OCI-LY7 (cell line): ENCODE measurements around the gene CCDC127. TPM values are rescaled to one million over a fixed set of nuclear protein-coding genes. Genes with fewer than 3 reads are reported as not detected.

ENCODE experiments used
- BruUV-seq: library from RNA; stranded (reverse); fragments of 400-500 nt; replicated peaks from 2 replicates; lab custom pipeline; 2021; lab: Mats Ljungman, UMichigan
- CTCF ChIA-PET: fragments of 300-600 bp; sonication (Branson Sonifier 250); formaldehyde crosslinking; loops from one replicate; lab custom pipeline; 2022; ENCODE audit warnings: antibody characterized with exemption; ENCODE audit not compliant: unreplicated experiment; lab: Charles Lee
- POLR2A ChIA-PET: fragments of 300-600 bp; sonication (Branson Sonifier 250); formaldehyde crosslinking; loops from one replicate; lab custom pipeline; 2022; ENCODE audit warnings: antibody characterized with exemption; lab: Charles Lee
- DNase-seq: peaks from one replicate; pipeline ENCODE4 v3.0.0-alpha.2; 2015; ENCODE audit warnings: low spot score
- H2AFZ ChIP-seq: fragments of 200-600 bp; sonication (generic), shearing (Covaris generic); 2 replicates; pipeline ENCODE4 v1.6.1; 2014; ENCODE audit warnings: mild to moderate bottlenecking, antibody characterized with exemption, low read length, moderate library complexity
- H3K27ac ChIP-seq: fragments of 200-600 bp; sonication (generic); 2 replicates; pipeline ENCODE4 v1.5.1; 2014; ENCODE audit warnings: mixed run types, low read depth, mild to moderate bottlenecking, moderate library complexity, low read length, inconsistent platforms; ENCODE audit not compliant: poor library complexity, severe bottlenecking
- H3K36me3 ChIP-seq: fragments of 200-600 bp; sonication (generic); 2 replicates; pipeline ENCODE4 v1.6.1; 2014; ENCODE audit warnings: mild to moderate bottlenecking, antibody characterized with exemption, low read length, moderate library complexity, mixed read lengths; ENCODE audit not compliant: insufficient read depth
- H3K4me1 ChIP-seq: fragments of 200-600 bp; sonication (generic); 2 replicates; pipeline ENCODE4 v1.5.1; 2014; ENCODE audit warnings: mild to moderate bottlenecking, low read length; ENCODE audit not compliant: insufficient read depth, poor library complexity, severe bottlenecking
- H3K4me2 ChIP-seq: fragments of 200-600 bp; sonication (generic); 2 replicates; pipeline ENCODE4 v1.6.1; 2014; ENCODE audit warnings: mild to moderate bottlenecking, low read length
- H3K4me3 ChIP-seq: fragments of 200-600 bp; sonication (generic); 2 replicates; pipeline ENCODE4 v1.5.1; 2014; ENCODE audit warnings: mild to moderate bottlenecking, low read depth, low read length; ENCODE audit not compliant: poor library complexity, severe bottlenecking
- H3K79me2 ChIP-seq: fragments of 200-600 bp; sonication (generic); 2 replicates; pipeline ENCODE4 v1.6.1; 2016; ENCODE audit warnings: low read depth, mild to moderate bottlenecking, low read length, moderate library complexity, mixed read lengths; ENCODE audit not compliant: insufficient read depth
- H3K9me2 ChIP-seq: fragments of 200-600 bp; sonication (generic); 2 replicates; pipeline ENCODE4 v1.6.1; 2016; ENCODE audit warnings: mild to moderate bottlenecking, low read length, mixed read lengths; ENCODE audit not compliant: insufficient read depth
- H3K9me3 ChIP-seq: fragments of 200-600 bp; sonication (generic); 2 replicates; pipeline ENCODE4 v1.6.1; 2014; ENCODE audit warnings: mild to moderate bottlenecking, mixed run types, low read length, mixed read lengths
- H4K20me1 ChIP-seq: fragments of 200-600 bp; sonication (generic); 2 replicates; pipeline ENCODE4 v1.6.1; 2014; ENCODE audit warnings: mild to moderate bottlenecking, antibody characterized with exemption, low read length, moderate library complexity, mixed read lengths; ENCODE audit not compliant: insufficient read depth
- CTCF ChIP-seq: fragments of 200-600 bp; sonication (generic); conservative IDR thresholded peaks from 2 replicates; pipeline ENCODE4 v1.5.1; 2014; ENCODE audit warnings: mild to moderate bottlenecking, antibody characterized with exemption, low read length, moderate library complexity, mixed read lengths
- EZH2phosphoT487 ChIP-seq: fragments of 200-600 bp; sonication (generic); IDR thresholded peaks from 2 replicates; pipeline ENCODE4 v1.6.1; 2018; ENCODE audit warnings: low read depth, borderline replicate concordance, mild to moderate bottlenecking, mixed run types, antibody characterized with exemption, low read length, moderate library complexity, mixed read lengths
- intact Hi-C: fragments of 100-400 bp; cut with micrococcal nuclease; formaldehyde crosslinking; loops from one replicate; pipeline ENCODE4 v1.10.0; 2022; ENCODE audit not compliant: unreplicated experiment
- total RNA-seq, 2 experiments: library from RNA; depleted of rRNA in 1 of 2; stranded (reverse); fragments of >200 nt in 1 of 2; shearing (Covaris generic) in 1 of 2; gene quantifications; 2 replicates each; pipeline ENCODE4 v1.2.3, GENCODE V29; 2014 to 2022

The CCDC127 gene
- total RNA-seq, 2 experiments from 2014 or later, result 10.8 to 12.4 TPM

GRCh38 chr5:160921-161802, 56.8 kb downstream of the CCDC127 start:
- H3K79me2 ChIP-seq, result no peaks in the 10 kb centered on the region
- TF ChIP-seq EZH2phosphoT487 (no peak), CTCF (no peak)
- ChIA-PET CTCF (no interaction called here), POLR2A (no interaction called here)
- no peak overlapping the region for H3K4me2 ChIP-seq
- H3K36me3 ChIP-seq, result no peaks in the 10 kb centered on the region
- H4K20me1 ChIP-seq, result no peaks in the 10 kb centered on the region
- H3K9me2 ChIP-seq, result no peaks in the 10 kb centered on the region
- DNase-seq, result no peak
- no peak overlapping the region for H3K27ac ChIP-seq
- BruUV-seq, result no TSS peak
- H2AFZ ChIP-seq, result no peak overlapping the region
- no peaks in the 10 kb centered on the region for H3K9me3 ChIP-seq
- no peak overlapping the region for H3K4me3 ChIP-seq
- H3K4me1 ChIP-seq, result no peaks in the 10 kb centered on the region
- intact Hi-C loops, result no loop called here

GRCh38 chr5:160173-160510, 57.8 kb downstream of the CCDC127 start:
- intact Hi-C loops, result no loop called here
- Histone ChIP-seq H3K27ac (no peak overlapping the region), H3K9me2 (no peaks in the 10 kb centered on the region), H2AFZ (no peak overlapping the region), H3K4me2 (no peak overlapping the region), H3K36me3 (no peaks in the 10 kb centered on the region), H3K9me3 (no peaks in the 10 kb centered on the region), H4K20me1 (no peaks in the 10 kb centered on the region), H3K79me2 (no peaks in the 10 kb centered on the region), H3K4me3 (no peak overlapping the region), H3K4me1 (no peaks in the 10 kb centered on the region)
- TF ChIP-seq CTCF, result no peak
- no peak for TF ChIP-seq EZH2phosphoT487
- no peak for DNase-seq
- BruUV-seq, result no TSS peak
- POLR2A ChIA-PET, result no interaction called here
- CTCF ChIA-PET, result no interaction called here

- no peaks in the 10 kb centered on the region for H3K79me2 ChIP-seq
These were observed 58.3 kb downstream of the CCDC127 start for GRCh38 chr5:159448-160172.

More at GRCh38 chr5:159448-160172, 58.3 kb downstream of the CCDC127 start:
- Histone ChIP-seq H3K4me2 (no peak overlapping the region), H3K9me3 (no peaks in the 10 kb centered on the region), H2AFZ (no peak overlapping the region), H3K36me3 (no peaks in the 10 kb centered on the region), H3K4me1 (no peaks in the 10 kb centered on the region), H4K20me1 (no peaks in the 10 kb centered on the region), H3K27ac (no peak overlapping the region), H3K4me3 (no peak overlapping the region), H3K9me2 (no peaks in the 10 kb centered on the region)
- TF ChIP-seq CTCF, result no peak
- no peak for TF ChIP-seq EZH2phosphoT487
- no peak for DNase-seq
- BruUV-seq, result no TSS peak
- ChIA-PET POLR2A (no interaction called here), CTCF (no interaction called here)
- intact Hi-C loops, result no loop called here
